OCI-LY7 (cell line): ENCODE results near the gene JDP2. TPM values are rescaled to one million over a fixed set of nuclear protein-coding genes. Genes with fewer than 3 reads are reported as not detected.

Source experiments
- BruUV-seq: library from RNA; stranded (reverse); fragments of 400-500 nt; replicated peaks from 2 replicates; lab custom pipeline; 2021; lab: Mats Ljungman, UMichigan
- CTCF ChIA-PET: fragments of 300-600 bp; sonication (Branson Sonifier 250); formaldehyde crosslinking; loops from one replicate; lab custom pipeline; 2022; ENCODE audit warnings: antibody characterized with exemption; ENCODE audit not compliant: unreplicated experiment; lab: Charles Lee
- POLR2A ChIA-PET: fragments of 300-600 bp; sonication (Branson Sonifier 250); formaldehyde crosslinking; loops from one replicate; lab custom pipeline; 2022; ENCODE audit warnings: antibody characterized with exemption; lab: Charles Lee
- DNase-seq: peaks from one replicate; pipeline ENCODE4 v3.0.0-alpha.2; 2015; ENCODE audit warnings: low spot score
- H2AFZ ChIP-seq: fragments of 200-600 bp; sonication (generic), shearing (Covaris generic); 2 replicates; pipeline ENCODE4 v1.6.1; 2014; ENCODE audit warnings: mild to moderate bottlenecking, antibody characterized with exemption, low read length, moderate library complexity
- H3K27ac ChIP-seq: fragments of 200-600 bp; sonication (generic); 2 replicates; pipeline ENCODE4 v1.5.1; 2014; ENCODE audit warnings: mixed run types, low read depth, mild to moderate bottlenecking, moderate library complexity, low read length, inconsistent platforms; ENCODE audit not compliant: poor library complexity, severe bottlenecking
- H3K36me3 ChIP-seq: fragments of 200-600 bp; sonication (generic); 2 replicates; pipeline ENCODE4 v1.6.1; 2014; ENCODE audit warnings: mild to moderate bottlenecking, antibody characterized with exemption, low read length, moderate library complexity, mixed read lengths; ENCODE audit not compliant: insufficient read depth
- H3K4me1 ChIP-seq: fragments of 200-600 bp; sonication (generic); 2 replicates; pipeline ENCODE4 v1.5.1; 2014; ENCODE audit warnings: mild to moderate bottlenecking, low read length; ENCODE audit not compliant: insufficient read depth, poor library complexity, severe bottlenecking
- H3K4me2 ChIP-seq: fragments of 200-600 bp; sonication (generic); 2 replicates; pipeline ENCODE4 v1.6.1; 2014; ENCODE audit warnings: mild to moderate bottlenecking, low read length
- H3K4me3 ChIP-seq: fragments of 200-600 bp; sonication (generic); 2 replicates; pipeline ENCODE4 v1.5.1; 2014; ENCODE audit warnings: mild to moderate bottlenecking, low read depth, low read length; ENCODE audit not compliant: poor library complexity, severe bottlenecking
- H3K79me2 ChIP-seq: fragments of 200-600 bp; sonication (generic); 2 replicates; pipeline ENCODE4 v1.6.1; 2016; ENCODE audit warnings: low read depth, mild to moderate bottlenecking, low read length, moderate library complexity, mixed read lengths; ENCODE audit not compliant: insufficient read depth
- H3K9me2 ChIP-seq: fragments of 200-600 bp; sonication (generic); 2 replicates; pipeline ENCODE4 v1.6.1; 2016; ENCODE audit warnings: mild to moderate bottlenecking, low read length, mixed read lengths; ENCODE audit not compliant: insufficient read depth
- H3K9me3 ChIP-seq: fragments of 200-600 bp; sonication (generic); 2 replicates; pipeline ENCODE4 v1.6.1; 2014; ENCODE audit warnings: mild to moderate bottlenecking, mixed run types, low read length, mixed read lengths
- H4K20me1 ChIP-seq: fragments of 200-600 bp; sonication (generic); 2 replicates; pipeline ENCODE4 v1.6.1; 2014; ENCODE audit warnings: mild to moderate bottlenecking, antibody characterized with exemption, low read length, moderate library complexity, mixed read lengths; ENCODE audit not compliant: insufficient read depth
- CTCF ChIP-seq: fragments of 200-600 bp; sonication (generic); conservative IDR thresholded peaks from 2 replicates; pipeline ENCODE4 v1.5.1; 2014; ENCODE audit warnings: mild to moderate bottlenecking, antibody characterized with exemption, low read length, moderate library complexity, mixed read lengths
- EZH2phosphoT487 ChIP-seq: fragments of 200-600 bp; sonication (generic); IDR thresholded peaks from 2 replicates; pipeline ENCODE4 v1.6.1; 2018; ENCODE audit warnings: low read depth, borderline replicate concordance, mild to moderate bottlenecking, mixed run types, antibody characterized with exemption, low read length, moderate library complexity, mixed read lengths
- intact Hi-C: fragments of 100-400 bp; cut with micrococcal nuclease; formaldehyde crosslinking; loops from one replicate; pipeline ENCODE4 v1.10.0; 2022; ENCODE audit not compliant: unreplicated experiment
- total RNA-seq, 2 experiments: library from RNA; depleted of rRNA in 1 of 2; stranded (reverse); fragments of >200 nt in 1 of 2; shearing (Covaris generic) in 1 of 2; gene quantifications; 2 replicates each; pipeline ENCODE4 v1.2.3, GENCODE V29; 2014 to 2022

Gene JDP2
- total RNA-seq, 2 experiments from 2014 or later: 45.7 to 62.7 TPM

- H3K36me3 ChIP-seq: no peaks in the 10 kb centered on the region
- no TSS peak for BruUV-seq
- H3K9me2 ChIP-seq: no peaks in the 10 kb centered on the region
- H3K9me3 ChIP-seq: 0 out of 2 replicates have a peak, but pooled peaks cover 4% of the 10 kb centered on the region
- no peak for TF ChIP-seq CTCF
- TF ChIP-seq EZH2phosphoT487: no peak
- H3K4me2 ChIP-seq: no peak overlapping the region
- H3K79me2 ChIP-seq: no peaks in the 10 kb centered on the region
- H3K4me3 ChIP-seq: no peak overlapping the region
- H2AFZ ChIP-seq: no peak overlapping the region
- no peaks in the 10 kb centered on the region for H4K20me1 ChIP-seq
- H3K27ac ChIP-seq: no peak overlapping the region
- POLR2A ChIA-PET: interaction anchor here (0.6 kb wide), 1 partner anchor 72 kb away, joined by 3 read pairs; no protein-coding TSS in a partner anchor
- CTCF ChIA-PET: no interaction called here
- no peaks in the 10 kb centered on the region for H3K4me1 ChIP-seq
- DNase-seq: no peak
- intact Hi-C loops: no loop called here
Observed at GRCh38 chr14:75402867-75403413, 24.9 kb upstream of the JDP2 start.

- no peaks in the 10 kb centered on the region for H3K4me1 ChIP-seq
- no peaks in the 10 kb centered on the region for H3K36me3 ChIP-seq
- no peaks in the 10 kb centered on the region for H4K20me1 ChIP-seq
- POLR2A ChIA-PET: no interaction called here
- no TSS peak for BruUV-seq
- CTCF ChIA-PET: no interaction called here
- H3K4me2 ChIP-seq: no peak overlapping the region
- H3K9me3 ChIP-seq: no peaks in the 10 kb centered on the region
- intact Hi-C loops: no loop called here
- no peak overlapping the region for H3K27ac ChIP-seq
- no peak for DNase-seq
- no peaks in the 10 kb centered on the region for H3K79me2 ChIP-seq
- TF ChIP-seq EZH2phosphoT487 (no peak), CTCF (no peak)
- H3K9me2 ChIP-seq: no peaks in the 10 kb centered on the region
- no peak overlapping the region for H2AFZ ChIP-seq
- no peak overlapping the region for H3K4me3 ChIP-seq
Observed at GRCh38 chr14:75404847-75405246, 23.0 kb upstream of the JDP2 start.

- CTCF ChIA-PET: no interaction called here
Observed at GRCh38 chr14:75406102-75406501, 21.7 kb upstream of the JDP2 start.

More at GRCh38 chr14:75406102-75406501, 21.7 kb upstream of the JDP2 start:
- H3K4me2 ChIP-seq: no peak overlapping the region
- no peak for DNase-seq
- TF ChIP-seq EZH2phosphoT487 (no peak), CTCF (no peak)
- BruUV-seq: no TSS peak
- no peaks in the 10 kb centered on the region for H3K36me3 ChIP-seq
- no peaks in the 10 kb centered on the region for H4K20me1 ChIP-seq
- intact Hi-C loops: no loop called here
- H3K9me2 ChIP-seq: no peaks in the 10 kb centered on the region
- no peaks in the 10 kb centered on the region for H3K9me3 ChIP-seq
- H3K4me1 ChIP-seq: no peaks in the 10 kb centered on the region
- no peak overlapping the region for H2AFZ ChIP-seq
- H3K79me2 ChIP-seq: no peaks in the 10 kb centered on the region
- no peak overlapping the region for H3K4me3 ChIP-seq
- POLR2A ChIA-PET: no interaction called here
- H3K27ac ChIP-seq: no peak overlapping the region
